NCI-H1105 treated with DMSO at 0.1 percent for 48 hours (cell line): ENCODE results near the gene SLC17A2.
"Not testable (repeated sequence)": the region's sequence is repeated elsewhere in the genome, so short reads cannot be mapped to it uniquely, and the experiment has no call there.

Source experiments
- DNase-seq: peaks from one replicate; lab custom pipeline; 2025; lab: John Stamatoyannopoulos, UW

Gene SLC17A2

GRCh38 chr6:25951296-25952032 lies 21.0 kb upstream of the SLC17A2 start:
- DNase-seq: no peak

- DNase-seq: no peak
Observed at GRCh38 chr6:25950297-25950696, 19.8 kb upstream of the SLC17A2 start.

GRCh38 chr6:25949695-25950094 lies 19.2 kb upstream of the SLC17A2 start:
- DNase-seq: no peak

- DNase-seq: not testable (repeated sequence)
Observed at GRCh38 chr6:25947492-25947891, 17.0 kb upstream of the SLC17A2 start.

GRCh38 chr6:25946631-25947030 lies 16.1 kb upstream of the SLC17A2 start:
- no peak for DNase-seq

- not testable (repeated sequence) for DNase-seq
Observed at GRCh38 chr6:25945738-25946137, 15.2 kb upstream of the SLC17A2 start.

- no peak for DNase-seq
Observed at GRCh38 chr6:25944688-25945574, 14.4 kb upstream of the SLC17A2 start.

GRCh38 chr6:25943887-25944286 lies 13.4 kb upstream of the SLC17A2 start:
- no peak for DNase-seq

- DNase-seq: peak; percentile 52
Observed at GRCh38 chr6:25942561-25943147, 12.2 kb upstream of the SLC17A2 start.

GRCh38 chr6:25939593-25939992 lies 9.1 kb upstream of the SLC17A2 start:
- no peak for DNase-seq

- no peak for DNase-seq
Observed at GRCh38 chr6:25935953-25936352, 5.5 kb upstream of the SLC17A2 start.

- DNase-seq: no peak
Observed at GRCh38 chr6:25934735-25935313, 4.3 kb upstream of the SLC17A2 start.

GRCh38 chr6:25934156-25934555 lies 3.7 kb upstream of the SLC17A2 start:
- DNase-seq: no peak

GRCh38 chr6:25931411-25931709 lies 869 bp upstream of the SLC17A2 start:
- no peak for DNase-seq

- DNase-seq: not testable (repeated sequence)
Observed at GRCh38 chr6:25929785-25930184, 706 bp downstream of the SLC17A2 start.

- DNase-seq: no peak
Observed at GRCh38 chr6:25928562-25929324, 1.7 kb downstream of the SLC17A2 start.

- DNase-seq: no peak
Observed at GRCh38 chr6:25927756-25928216, 2.7 kb downstream of the SLC17A2 start.

GRCh38 chr6:25927178-25927577 lies 3.3 kb downstream of the SLC17A2 start:
- DNase-seq: no peak

GRCh38 chr6:25925876-25926275 lies 4.6 kb downstream of the SLC17A2 start:
- no peak for DNase-seq

- no peak for DNase-seq
Observed at GRCh38 chr6:25922301-25922700, 8.2 kb downstream of the SLC17A2 start.

- DNase-seq: no peak
Observed at GRCh38 chr6:25921525-25922203, 8.8 kb downstream of the SLC17A2 start.
